NCI-H2196 (cell line): Measurements from ENCODE around the gene NUMB.

Experiments used
- DNase-seq: peaks from one replicate; lab custom pipeline; 2025; ENCODE audit not compliant: unreplicated experiment; lab: John Stamatoyannopoulos, UW

Gene NUMB

DNA sequence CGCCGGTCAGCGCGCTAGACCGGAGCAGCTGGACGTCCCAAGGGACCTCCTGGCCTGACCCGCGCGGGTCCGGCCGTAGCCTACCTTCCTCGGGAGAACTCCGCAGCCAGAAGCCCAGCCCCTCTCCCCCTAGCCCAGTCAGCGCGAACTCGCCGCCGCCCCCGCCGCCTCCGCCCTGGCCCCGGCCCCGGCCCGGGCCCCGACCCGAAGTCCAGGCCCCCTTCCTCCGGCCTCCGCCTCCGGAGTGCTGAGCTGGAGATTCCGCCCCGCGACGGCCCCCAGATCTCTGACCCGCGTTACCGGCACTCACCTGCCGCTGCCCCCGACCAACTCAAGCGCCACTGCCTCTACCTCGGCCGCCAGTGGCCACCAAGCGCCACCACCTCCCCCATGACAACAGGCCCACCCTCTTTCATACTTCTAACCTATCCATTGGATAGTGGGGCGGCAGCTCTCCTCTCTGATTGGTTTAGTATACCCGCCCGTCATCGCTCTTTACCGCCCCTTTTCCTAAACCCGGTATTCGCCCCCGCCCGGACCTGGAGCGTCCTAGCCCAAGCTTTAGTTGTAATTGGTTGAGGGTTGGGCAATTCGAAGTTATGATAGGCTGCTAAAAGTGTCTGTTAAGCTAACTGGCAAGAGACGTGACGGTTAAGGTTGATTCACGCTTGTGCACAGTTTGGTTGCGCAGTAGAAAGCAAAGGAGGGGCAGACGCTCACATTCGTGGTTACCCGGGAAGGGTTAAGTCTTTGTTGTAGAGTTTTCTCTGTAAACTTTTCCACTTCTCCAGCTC, at the start of gene NUMB:
TSS of gene NUMB (minus strand) at position 364 of the 794 bp plus-strand sequence. CDS start 102,795 bp downstream, outside the sequence.
- peak; percentile 99 for DNase-seq

DNA sequence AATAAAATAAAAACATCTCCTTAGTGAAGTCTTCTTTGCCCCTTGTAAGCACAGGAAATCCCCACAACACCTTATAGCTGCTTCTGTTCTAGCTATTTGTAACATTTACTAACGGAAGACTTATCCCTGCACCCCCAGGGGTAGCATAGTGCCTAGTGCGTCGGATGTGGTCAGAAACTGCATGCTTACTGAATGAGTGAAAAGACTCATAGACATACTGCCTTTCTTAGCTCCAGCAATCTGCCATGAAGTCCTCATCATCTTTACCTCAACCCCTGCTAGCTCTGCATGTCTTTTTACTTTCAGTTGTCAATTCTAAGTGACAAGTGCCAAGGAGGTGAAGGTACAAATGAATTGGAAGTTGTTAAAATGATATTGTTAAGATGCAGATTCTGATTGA, 45.3 kb upstream of the NUMB start:
- DNase-seq, result no peak

DNA sequence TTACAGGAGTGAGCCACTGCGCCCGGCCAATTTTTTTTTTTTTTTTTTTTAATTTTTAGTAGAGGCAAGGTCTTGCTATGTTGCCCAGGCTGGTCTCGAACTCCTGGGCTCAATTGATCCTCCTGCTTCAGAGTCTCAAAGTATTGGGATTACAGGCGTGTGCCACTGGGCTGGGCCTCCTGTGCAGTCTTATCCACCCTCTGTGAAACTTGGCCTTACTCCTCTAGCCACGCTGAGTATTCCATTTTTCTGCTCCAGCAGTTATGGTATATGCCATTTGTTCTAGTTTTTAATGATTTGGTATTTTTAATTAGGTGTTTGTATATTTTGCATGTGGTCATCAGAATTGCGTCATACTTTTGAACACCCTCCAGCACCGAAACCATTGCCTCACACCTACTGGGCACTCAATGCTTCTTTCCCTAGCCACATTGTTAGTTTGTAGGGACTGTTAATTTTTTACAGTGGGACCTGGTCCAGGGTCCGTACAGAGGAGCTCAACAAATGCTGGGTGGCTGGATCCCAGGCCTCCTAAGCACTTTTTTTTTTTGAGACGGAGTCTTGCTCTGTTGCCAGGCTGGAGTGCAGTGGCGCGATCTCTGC, 43.8 kb upstream of the NUMB start:
- no peak for DNase-seq

DNA sequence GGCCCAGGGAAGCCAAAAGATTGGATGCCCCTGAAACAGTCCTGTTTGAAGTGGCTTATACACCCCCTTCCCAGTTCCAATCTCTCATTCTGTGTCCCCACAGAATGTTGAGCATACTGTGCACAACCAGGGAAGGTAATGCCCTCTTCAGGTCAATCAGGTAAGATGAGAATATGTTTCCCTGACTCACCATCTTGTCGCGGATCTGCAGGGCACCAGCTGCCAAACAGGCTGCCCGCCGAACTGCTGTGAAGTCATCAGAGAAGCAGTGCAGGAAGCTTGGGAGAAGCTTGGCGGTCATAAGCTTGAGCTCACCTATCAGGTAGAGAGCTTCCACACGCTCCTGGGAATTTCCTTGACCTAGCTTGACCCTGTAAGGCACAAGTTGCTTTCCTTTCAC, 42.0 kb upstream of the NUMB start:
- DNase-seq, result peak; percentile 28

DNA sequence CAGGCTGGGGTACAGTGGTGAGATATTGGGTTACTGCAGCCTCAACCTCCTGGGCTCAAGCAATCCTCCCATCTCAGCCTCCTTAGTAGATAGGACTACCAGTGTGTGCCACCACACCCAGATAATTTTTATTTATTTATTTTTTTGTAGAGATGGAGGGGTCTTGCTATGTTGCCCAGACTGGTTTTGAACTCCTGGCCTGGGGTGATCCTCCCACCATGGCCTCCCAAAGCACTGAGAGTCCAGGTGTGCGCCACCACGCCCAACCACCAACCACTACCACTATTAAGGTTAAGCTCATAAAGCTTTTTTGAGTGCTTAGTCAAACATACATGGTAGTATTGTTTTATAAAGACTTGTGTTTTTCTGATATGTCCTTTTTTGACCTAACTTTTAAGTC, 36.2 kb upstream of the NUMB start:
- DNase-seq, result no peak

DNA sequence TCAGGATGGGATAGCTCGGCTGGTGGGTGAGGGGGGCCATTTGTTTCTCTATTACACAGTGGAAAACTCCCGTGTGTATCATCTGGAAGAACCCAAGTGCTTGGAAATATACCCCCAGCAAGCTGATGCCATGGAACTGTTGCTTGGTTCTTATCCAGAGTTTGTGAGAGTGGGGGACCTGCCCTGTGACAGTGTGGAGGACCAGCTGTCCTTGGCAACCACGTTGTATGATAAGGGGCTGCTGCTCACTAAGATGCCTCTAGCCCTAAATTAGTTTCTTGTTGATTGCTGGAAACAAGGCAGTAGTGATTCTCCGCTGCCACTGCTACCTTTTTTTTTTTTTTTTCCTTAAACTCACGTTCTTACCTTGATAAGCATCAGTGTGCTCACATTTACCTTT, 34.3 kb upstream of the NUMB start:
- DNase-seq, result no peak

DNA sequence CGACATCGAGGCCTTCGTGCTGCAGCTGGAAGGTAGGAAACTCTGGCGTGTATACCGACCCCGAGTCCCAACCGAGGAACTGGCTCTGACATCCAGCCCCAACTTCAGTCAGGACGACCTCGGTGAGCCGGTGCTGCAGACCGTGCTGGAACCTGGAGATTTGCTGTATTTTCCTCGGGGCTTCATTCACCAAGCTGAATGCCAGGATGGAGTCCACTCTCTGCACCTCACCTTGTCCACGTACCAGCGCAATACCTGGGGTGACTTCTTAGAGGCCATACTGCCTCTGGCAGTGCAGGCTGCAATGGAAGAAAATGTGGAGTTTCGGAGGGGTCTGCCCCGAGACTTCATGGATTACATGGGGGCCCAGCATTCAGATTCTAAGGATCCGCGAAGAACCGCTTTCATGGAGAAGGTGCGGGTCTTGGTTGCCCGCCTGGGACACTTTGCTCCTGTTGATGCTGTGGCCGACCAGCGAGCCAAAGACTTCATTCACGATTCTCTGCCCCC, 33.8 kb upstream of the NUMB start:
- DNase-seq, result no peak

DNA sequence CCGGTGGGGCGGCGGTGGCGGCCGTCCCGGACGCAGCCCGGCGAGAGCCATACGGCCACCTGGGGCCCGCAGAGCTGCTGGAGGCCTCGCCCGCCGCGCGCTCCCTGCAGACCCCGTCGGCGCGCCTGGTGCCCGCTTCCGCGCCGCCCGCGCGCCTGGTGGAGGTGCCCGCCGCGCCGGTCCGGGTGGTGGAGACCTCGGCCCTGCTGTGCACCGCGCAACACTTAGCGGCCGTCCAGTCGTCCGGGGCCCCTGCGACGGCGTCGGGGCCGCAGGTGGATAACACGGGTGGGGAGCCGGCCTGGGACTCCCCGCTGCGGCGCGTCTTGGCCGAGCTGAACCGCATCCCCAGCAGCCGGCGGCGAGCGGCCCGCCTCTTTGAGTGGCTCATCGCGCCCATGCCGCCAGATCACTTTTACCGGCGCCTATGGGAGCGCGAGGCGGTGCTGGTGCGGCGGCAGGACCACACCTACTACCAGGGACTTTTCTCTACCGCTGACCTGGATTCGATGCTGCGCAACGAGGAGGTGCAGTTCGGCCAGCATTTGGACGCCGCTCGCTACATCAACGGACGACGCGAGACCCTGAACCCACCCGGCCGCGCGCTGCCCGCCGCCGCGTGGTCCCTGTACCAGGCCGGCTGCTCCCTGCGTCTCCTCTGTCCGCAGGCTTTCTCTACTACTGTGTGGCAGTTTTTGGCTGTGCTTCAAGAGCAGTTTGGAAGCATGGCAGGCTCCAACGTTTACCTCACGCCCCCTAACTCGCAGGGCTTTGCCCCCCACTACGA, 33.1 kb upstream of the NUMB start:
- peak; percentile 52 for DNase-seq

DNA sequence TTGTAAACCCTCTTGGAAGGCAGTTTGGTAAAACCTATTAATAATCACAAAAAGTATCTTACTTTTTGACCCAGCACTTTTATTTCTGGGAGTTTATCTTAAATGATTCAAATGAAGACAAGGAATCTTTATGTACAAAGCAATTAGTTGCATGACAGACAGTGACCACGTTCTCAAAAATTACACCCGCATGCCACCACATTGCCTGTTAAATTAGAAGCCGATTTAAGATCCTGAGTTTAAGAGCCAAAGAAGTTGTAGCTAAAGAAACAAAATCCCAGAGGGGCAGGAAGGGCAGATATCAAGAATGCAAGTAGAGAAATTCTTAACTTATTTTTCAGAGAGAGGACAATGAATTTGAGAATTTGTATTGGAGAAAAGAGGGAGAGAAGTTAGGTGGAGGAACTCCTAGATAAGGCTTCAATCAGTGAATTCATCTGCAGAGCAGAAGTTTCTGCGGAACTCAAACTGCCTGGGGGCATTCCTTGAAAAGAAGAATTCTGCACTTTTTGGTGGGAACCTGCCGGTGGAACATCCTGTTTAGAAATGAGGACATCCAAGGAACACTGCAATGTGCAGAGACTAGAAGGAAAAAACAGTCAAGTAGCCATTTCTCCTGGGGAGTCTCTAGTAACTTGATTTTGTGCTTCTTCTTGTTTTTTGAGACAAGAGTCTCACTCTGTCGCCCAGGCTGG, 31.3 kb upstream of the NUMB start:
- DNase-seq, result no peak

DNA sequence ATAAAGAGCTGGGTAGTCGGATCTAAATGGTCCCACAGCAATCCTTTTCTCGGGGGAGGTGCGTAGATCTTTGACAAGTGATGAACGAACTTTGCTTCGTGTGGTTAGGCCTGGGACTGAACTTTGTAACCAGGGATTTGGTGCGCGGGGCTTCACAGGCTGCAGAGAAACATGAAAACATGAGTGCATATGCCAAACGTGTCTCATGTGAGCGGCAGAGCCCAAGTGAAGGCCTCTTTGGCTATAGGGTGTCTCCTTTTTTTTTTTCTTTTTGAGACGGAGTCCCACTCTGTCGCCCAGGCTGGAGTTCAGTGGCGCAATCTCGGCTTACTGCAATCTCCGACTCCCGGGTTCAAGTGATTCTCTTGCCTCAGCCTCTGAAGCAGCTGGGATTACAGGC, 20.3 kb upstream of the NUMB start:
- DNase-seq, result no peak

DNA sequence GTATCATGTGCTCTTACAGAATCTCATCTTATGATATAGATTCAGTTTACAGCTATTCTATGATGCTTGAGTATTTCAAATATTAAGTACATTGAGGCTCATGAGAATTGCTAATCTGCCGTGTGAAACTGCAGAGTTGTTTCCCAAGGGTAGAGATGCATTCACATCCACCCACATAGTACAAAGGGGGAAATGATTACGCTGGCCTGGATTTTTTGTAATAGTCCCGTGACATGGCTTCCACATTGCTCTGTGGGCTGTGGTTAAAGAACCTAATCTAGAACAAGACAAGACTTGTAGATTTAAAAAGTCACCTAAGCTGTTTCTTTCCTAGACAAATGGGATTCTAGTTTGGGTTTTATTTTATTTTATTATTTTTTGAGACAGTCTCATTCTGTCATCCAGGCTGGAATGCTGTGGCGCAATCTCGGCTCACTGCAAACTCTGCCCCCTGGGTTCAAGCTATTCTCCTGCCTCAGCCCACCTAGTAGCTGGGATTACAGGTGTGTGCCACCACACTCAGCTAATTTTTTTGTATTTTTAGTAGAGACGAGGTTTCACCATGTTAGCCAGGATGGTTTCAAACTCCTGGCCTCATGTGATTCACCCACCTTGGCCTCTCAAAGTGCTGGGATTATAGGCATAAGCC, 19.4 kb upstream of the NUMB start:
- DNase-seq, result no peak

DNA sequence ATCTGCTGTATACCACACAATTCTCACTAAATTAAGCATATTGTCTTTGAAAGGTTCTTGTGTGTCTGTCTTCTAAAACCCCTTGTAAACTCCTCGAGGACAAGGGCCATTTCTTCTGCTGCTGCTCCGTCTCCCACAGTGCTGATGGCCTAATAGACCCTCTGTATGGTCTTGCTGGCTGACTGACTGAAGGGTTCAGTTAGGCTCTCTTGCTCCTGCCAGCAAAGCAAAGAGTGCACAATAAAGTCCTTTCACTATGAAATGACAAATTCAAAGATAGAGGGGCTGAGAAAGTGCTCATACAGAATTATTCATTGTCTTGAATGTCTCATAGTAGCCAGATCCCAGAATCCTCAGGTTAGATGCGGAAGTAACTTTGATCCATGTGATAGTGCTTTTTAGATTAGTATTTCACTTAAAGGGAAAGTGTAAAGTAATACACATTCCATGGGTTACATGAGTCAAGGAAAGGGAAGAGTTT, 18.1 kb upstream of the NUMB start:
- no peak for DNase-seq

DNA sequence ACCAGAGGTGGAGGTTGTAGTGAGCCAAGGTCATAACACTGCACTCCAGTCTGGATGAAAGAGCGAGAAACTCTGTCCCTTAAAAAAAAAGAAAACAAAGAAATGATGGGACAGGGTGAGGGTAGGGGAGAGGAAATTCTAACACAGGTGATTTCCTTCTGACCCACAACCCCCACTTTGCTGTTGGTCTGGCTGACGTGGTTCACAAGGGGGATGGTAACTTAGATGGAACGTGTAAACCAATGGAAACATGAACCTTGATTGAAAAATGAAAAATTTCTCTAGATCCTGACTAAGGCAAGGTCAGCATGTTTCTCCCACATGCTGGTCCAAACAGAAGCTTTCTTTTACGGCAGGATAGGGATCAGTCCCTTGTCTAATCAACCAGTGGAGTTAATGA, 16.6 kb upstream of the NUMB start:
- DNase-seq, result no peak

DNA sequence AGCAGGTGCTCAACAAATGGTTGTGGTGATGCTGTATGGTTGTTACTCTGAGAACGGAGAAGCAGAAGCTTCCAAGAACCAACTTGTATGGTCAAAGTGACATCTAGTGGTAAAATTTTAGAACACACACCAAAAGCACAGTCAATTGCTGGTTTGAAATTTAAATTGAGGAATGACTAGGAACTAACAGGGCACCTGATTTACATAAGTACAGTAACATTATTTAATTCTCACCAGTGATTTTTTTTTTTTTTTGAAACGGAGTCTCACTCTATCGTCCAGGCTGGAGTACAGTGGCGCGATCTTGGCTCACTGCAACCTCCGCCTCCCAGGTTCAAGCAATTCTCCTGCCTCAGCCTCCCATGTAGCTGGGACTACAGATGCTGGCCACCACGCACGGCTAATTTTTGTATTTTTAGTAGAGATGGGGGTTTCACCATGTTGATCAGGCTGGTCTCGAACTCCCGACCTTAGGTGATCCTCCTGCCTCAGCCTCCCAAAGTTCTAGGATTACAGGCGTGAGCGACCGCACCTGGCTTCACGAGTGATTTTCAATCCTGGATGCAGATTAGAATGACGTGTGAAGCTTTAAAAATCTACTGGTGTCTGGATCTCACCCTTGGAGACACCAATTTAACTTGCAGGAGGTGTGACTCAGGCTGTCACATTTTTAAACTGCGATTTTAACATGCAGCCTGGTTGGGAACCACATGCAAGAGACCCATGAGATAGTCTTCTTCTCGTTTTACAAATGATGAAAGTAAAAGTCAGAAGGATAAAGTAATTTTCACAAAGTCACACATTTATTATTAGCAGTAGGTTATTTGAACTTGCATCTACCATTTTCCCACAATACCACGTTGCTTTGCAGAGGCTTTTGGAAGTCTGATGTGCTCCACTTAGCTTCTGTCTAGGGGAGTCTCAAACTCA, 14.1 kb upstream of the NUMB start:
- peak; percentile 69 for DNase-seq

DNA sequence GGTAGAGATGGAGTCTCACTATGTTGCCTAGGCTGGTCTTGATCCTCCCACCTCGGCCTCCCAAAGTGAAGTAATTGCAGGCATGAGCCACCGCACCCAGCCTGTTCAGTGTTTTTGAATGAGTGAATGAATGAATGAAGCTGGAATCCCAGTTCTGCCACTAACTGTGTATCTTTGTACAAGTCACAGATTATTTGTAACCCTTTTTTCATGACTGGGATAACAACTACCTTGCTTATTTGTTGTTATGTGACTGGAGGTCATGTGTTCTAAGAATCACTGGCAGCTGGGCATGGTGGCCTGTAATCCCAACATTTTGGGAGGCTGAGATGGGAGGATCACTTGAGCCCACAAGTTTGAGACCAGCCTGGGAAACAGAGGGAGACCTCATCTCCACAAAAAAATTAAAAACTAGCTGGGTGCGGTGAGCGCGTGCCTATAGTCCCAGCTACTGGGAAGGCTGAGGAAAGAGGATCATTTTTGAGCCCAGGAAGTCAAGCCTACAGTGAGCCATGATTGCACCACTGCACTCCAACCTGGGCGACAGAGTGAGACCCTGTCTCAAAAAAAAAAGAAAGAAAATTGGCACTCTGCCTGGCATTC, 13.3 kb upstream of the NUMB start:
- DNase-seq, result no peak

DNA sequence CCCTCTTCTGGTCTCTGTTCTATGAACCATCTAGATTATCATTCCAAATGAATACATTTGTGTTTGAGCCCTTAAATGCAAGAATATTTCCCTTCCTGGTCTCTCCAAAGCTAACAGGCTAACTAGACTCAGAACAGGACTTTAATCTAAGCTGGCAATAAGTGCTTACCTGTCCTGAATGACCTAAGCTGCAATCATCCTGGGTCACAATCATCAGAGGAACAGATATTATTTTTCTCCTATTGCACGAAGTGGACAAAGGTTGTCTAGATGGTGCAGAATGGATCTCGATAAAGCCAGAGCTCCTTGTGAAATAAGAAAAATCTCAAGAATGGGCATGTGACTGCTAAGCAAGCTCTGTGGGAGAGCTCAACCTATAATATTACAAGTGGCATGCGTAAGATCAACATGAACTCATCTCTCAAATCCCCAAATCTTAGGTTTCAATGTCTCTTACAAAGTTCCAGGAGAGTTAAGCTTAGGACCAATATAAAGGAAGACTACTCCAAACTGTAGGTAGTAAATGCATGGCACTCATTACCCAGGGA, 10.6 kb upstream of the NUMB start:
- no peak for DNase-seq

DNA sequence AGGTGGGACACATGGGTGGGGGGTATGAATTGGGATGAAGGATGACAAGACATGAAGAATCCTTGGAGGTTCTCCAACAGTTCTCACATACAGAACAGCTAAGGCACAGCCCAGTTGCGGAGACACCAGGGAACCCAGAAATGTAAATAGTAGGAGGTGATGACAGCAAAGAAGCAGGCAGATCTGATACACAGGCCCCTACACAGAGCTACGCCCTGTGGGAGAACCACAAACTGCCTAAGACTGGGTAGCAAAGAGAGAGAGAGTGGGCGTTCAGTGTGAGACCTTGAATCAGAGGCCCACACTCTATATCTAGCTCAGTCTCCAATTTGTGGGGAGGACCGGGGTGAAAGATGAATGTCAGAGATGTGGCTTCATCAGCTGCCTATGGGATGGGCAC, 9.5 kb upstream of the NUMB start:
- DNase-seq, result no peak

DNA sequence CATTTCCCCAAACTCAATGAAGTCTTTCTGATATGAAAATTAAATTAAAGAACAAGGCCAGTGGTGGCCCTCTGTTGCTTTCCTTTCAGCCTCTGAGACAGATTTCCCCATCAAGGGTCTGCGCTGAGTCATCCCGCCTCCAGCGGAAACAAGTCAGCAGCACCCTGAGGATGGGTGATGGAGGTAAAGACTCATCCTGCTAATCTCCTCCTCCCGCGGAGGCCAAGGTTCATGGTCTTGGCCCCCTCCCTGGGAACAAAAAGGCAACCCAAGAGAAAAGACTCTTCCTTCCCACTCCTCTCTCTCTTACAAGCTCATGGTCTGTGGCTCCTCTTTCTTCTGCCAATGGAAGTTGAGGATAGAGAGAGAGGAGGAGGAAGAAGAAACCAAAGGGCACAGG, 9.0 kb upstream of the NUMB start:
- no peak for DNase-seq

DNA sequence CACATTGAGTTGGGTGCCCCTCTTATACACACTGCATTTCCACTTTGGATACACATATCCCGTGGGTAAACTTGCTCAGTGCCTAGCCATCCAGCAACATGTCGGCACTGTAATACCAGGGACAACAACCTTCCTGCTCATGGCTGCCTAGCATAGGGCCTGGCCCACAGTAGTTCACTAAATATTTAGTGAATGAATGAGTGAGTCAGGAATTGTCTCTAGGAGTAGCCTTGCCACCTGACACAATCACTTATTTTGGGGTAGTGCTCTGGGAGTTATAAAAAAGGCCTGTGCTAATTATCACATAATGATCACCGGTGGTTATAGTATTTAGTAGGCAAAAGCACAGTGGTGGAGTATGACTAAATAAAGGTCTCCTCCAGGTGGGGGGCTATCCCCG, 8.5 kb upstream of the NUMB start:
- DNase-seq, result no peak
